B cell (primary cell): ENCODE data around the gene NT5DC4. TPM values are rescaled to one million over a fixed set of nuclear protein-coding genes. Genes with fewer than 3 reads are reported as not detected.

Source experiments
- ATAC-seq: fragments of 200-7000 bp; cut with Tn5 transposase; one replicate; pipeline ENCODE4 v1.10.0; 2021; ENCODE audit warnings: low read depth, mild to moderate bottlenecking, moderate number of reproducible peaks, moderate library complexity
- CTCF ChIA-PET: fragments of 350-600 bp; sonication (Branson Sonifier 250); formaldehyde crosslinking; loops from one replicate; lab custom pipeline; 2021; ENCODE audit warnings: antibody characterized with exemption, inconsistent platforms; lab: Charles Lee
- POLR2A ChIA-PET: fragments of 350-600 bp; sonication (Branson Sonifier 250); formaldehyde crosslinking; loops from one replicate; lab custom pipeline; 2021; ENCODE audit warnings: antibody characterized with exemption; lab: Charles Lee
- DNase-seq: peaks from one replicate; pipeline ENCODE4 v3.0.0; 2013
- H2AFZ ChIP-seq: 2 replicates; pipeline ENCODE4 v1.6.1; 2012; ENCODE audit warnings: mild to moderate bottlenecking, low read depth, low read length; ENCODE audit not compliant: insufficient read depth, poor library complexity, severe bottlenecking
- H3K27ac ChIP-seq, 2 donors: 1 replicate in 1 of 2; 2 replicates in 1 of 2; pipeline ENCODE4 v1.5.1; 2012 to 2013; ENCODE audit warnings: low read length in 2 of 2, mild to moderate bottlenecking in 2 of 2, moderate library complexity in 1 of 2
- H3K27me3 ChIP-seq, 4 experiments: fragments of 200-600 bp in 1 of 4; sonication (generic) in 1 of 4; replicated peaks in 1 of 4; 1 replicate in 2 of 4; 2 replicates in 2 of 4; pipeline versions ENCODE4 v1.6.1 to v1.7.0; 2013 to 2016; ENCODE audit warnings: low read length in 3 of 4, mild to moderate bottlenecking in 2 of 4, mixed read lengths in 1 of 4, moderate library complexity in 1 of 4; ENCODE audit not compliant: insufficient read depth in 4 of 4, control insufficient read depth in 3 of 4; ENCODE audit errors: control extremely low read depth in 1 of 4
- H3K36me3 ChIP-seq, 2 experiments: replicated peaks in 1 of 2; 1 replicate in 1 of 2; 2 replicates in 1 of 2; pipeline versions ENCODE4 v1.6.1 to v1.7.1; 2013; ENCODE audit warnings: low read length in 1 of 2; ENCODE audit not compliant: insufficient read depth in 2 of 2, control insufficient read depth in 1 of 2; ENCODE audit errors: control extremely low read depth in 1 of 2, extremely low read depth in 1 of 2
- H3K4me1 ChIP-seq, 2 donors: fragments of 200-600 bp in 1 of 2; sonication (generic) in 1 of 2; 1 replicate in 1 of 2; 2 replicates in 1 of 2; pipeline versions ENCODE4 v1.5.1 to v1.6.1; 2013 to 2017; ENCODE audit warnings: low read length in 2 of 2; ENCODE audit not compliant: control insufficient read depth in 2 of 2, insufficient read depth in 2 of 2
- H3K4me2 ChIP-seq: replicated peaks from 2 replicates; pipeline ENCODE3; 2012; ENCODE audit warnings: mild to moderate bottlenecking, low read depth, low read length; ENCODE audit not compliant: poor library complexity, severe bottlenecking
- H3K4me3 ChIP-seq, 5 experiments: fragments of 200-600 bp in 1 of 5; sonication (generic) in 1 of 5; 1 replicate in 3 of 5; 2 replicates in 2 of 5; pipeline versions ENCODE4 v1.5.1 to v1.7.0; 2011 to 2016; ENCODE audit warnings: low read length in 4 of 5, mild to moderate bottlenecking in 4 of 5, low read depth in 2 of 5, control low read depth in 1 of 5, moderate library complexity in 1 of 5; ENCODE audit not compliant: insufficient read depth in 1 of 5; ENCODE audit errors: control extremely low read depth in 1 of 5, extremely low read depth in 1 of 5
- H3K79me2 ChIP-seq: fragments of 200-600 bp; sonication (generic); one replicate; pipeline ENCODE4 v1.6.0; 2016; ENCODE audit warnings: low read length; ENCODE audit not compliant: control insufficient read depth, insufficient read depth
- H3K9ac ChIP-seq: fragments of 200-600 bp; sonication (generic); 2 replicates; pipeline ENCODE4 v1.6.1; 2017; ENCODE audit warnings: mild to moderate bottlenecking, low read length, moderate library complexity
- H3K9me3 ChIP-seq, 3 donors: one replicate each; pipeline versions ENCODE4 v1.6.1 to v1.7.1; 2013; ENCODE audit warnings: low read length in 2 of 3; ENCODE audit not compliant: control insufficient read depth in 2 of 3, insufficient read depth in 1 of 3; ENCODE audit errors: control extremely low read depth in 1 of 3
- H4K20me1 ChIP-seq: 2 replicates; pipeline ENCODE4 v1.6.0; 2012; ENCODE audit warnings: mild to moderate bottlenecking, low read length; ENCODE audit not compliant: insufficient read depth, control insufficient read depth, poor library complexity, severe bottlenecking
- H3K27ac Mint-ChIP-seq: one replicate; pipeline ENCODE4 v1.8.0; 2021; ENCODE audit warnings: mixed read lengths
- H3K27me3 Mint-ChIP-seq: one replicate; pipeline ENCODE4 v1.8.0; 2021; ENCODE audit warnings: mixed read lengths
- H3K4me1 Mint-ChIP-seq: one replicate; pipeline ENCODE4 v1.8.0; 2021; ENCODE audit warnings: mixed read lengths
- H3K4me3 Mint-ChIP-seq: one replicate; pipeline ENCODE4 v1.8.0; 2021; ENCODE audit warnings: mixed read lengths
- H3K9me3 Mint-ChIP-seq: one replicate; pipeline ENCODE4 v1.8.0; 2022; ENCODE audit warnings: mixed read lengths; ENCODE audit not compliant: insufficient read depth
- EZH2 ChIP-seq: IDR thresholded peaks from 2 replicates; pipeline ENCODE4 v1.6.1; 2012; ENCODE audit warnings: borderline replicate concordance, low read depth, mild to moderate bottlenecking, moderate library complexity, low read length; ENCODE audit not compliant: insufficient read depth, poor library complexity, severe bottlenecking
- WGBS: methylation state at CpG from one replicate; pipeline ENCODE4 v1.1.5; 2013; ENCODE audit warnings: missing lambda C conversion rate; ENCODE audit not compliant: insufficient coverage; 5-methylcytosine and 5-hydroxymethylcytosine counted together
- intact Hi-C: fragments of 100-400 bp; cut with micrococcal nuclease; formaldehyde crosslinking; loops from one replicate; pipeline ENCODE4 v1.10.0; 2022
- polyA plus RNA-seq: library from polyadenylated mRNA; depleted of rRNA; stranded (reverse); fragments of >200 nt; gene quantifications from 2 replicates; pipeline ENCODE4 v1.2.3, GENCODE V29; 2012
- total RNA-seq, 2 donors: library from RNA; stranded (reverse); fragments of 120-200 nt in 1 of 2; gene quantifications; 1 replicate in 1 of 2; 2 replicates in 1 of 2; pipeline versions ENCODE4 v1.2.3 to v1.2.4, GENCODE V29; 2013 to 2022
- TF ChIP-seq, protein P1 (sequence below): fragments of 200-600 bp; IDR thresholded peaks from one replicate; pipeline ENCODE4 v1.8.0; 2022; ENCODE audit warnings: antibody characterized with exemption, mild to moderate bottlenecking

Gene NT5DC4
- total and polyA plus RNA-seq, 2 donors (not counting 1 experiment from before 2014, with no cell fraction given) = 2.0 TPM; not detected in 1

DNA sequence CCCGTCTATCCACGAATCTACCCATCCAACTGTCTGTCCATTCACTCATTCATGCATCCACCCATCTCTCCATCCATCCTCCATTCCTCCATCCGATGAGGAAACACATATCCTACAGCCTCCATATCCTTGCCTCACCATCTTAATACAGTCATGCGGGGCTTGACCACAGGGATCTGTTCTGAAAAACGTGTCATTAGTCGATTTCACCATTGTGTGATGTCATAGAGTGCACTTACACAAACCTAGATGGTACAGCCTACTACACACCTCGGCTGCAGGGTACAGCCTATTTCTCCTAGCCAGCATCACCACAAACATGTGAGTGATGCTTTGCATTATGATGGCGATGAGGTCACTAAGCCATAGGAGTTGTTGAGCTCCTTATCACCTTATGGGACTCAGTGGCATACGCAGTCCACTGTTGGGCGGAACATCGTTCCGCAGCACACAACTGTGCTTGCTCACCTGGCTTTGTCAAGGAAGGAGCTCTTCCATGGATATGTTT lies 1.9 kb upstream of the NT5DC4 start:
- Mint-ChIP-seq H3K4me1 (no peaks in the 10 kb centered on the region), H3K27me3 (no peaks in the 10 kb centered on the region), H3K27ac (no peak overlapping the region), H3K4me3 (no peak overlapping the region), H3K9me3 (no peaks in the 10 kb centered on the region)
- WGBS = 100% methylated on average over 8 of the region's 12 CpGs
- DNase-seq (no peak), ATAC-seq (no peak)
- H3K9ac ChIP-seq = no peak overlapping the region
- H3K27me3 ChIP-seq = peaks cover 0 to 2% (median 0%) of the 10 kb centered on the region in 4 experiments
- no peak overlapping the region for H3K4me2 ChIP-seq
- H3K27ac ChIP-seq = no peak overlapping the region
- H3K4me1 ChIP-seq = peaks cover 0 to 4% of the 10 kb centered on the region in 2 donors
- no peaks in the 10 kb centered on the region for H4K20me1 ChIP-seq
- POLR2A ChIA-PET = interaction anchor here (0.8 kb wide), 1 partner anchor 77 kb away, joined by 8 read pairs; no protein-coding TSS in a partner anchor
- no peaks in the 10 kb centered on the region for H3K36me3 ChIP-seq
- intact Hi-C loops = no loop called here
- peaks cover 0 to 4% (median 0%) of the 10 kb centered on the region in 3 donors for H3K9me3 ChIP-seq
- H3K79me2 ChIP-seq = no peaks in the 10 kb centered on the region
- H2AFZ ChIP-seq = no peak overlapping the region
- CTCF ChIA-PET = interaction anchor here (1.2 to 19.8 kb wide), 2 partner anchors 8 to 89 kb away, joined by 9 to 496 read pairs; no protein-coding TSS in a partner anchor
- TF ChIP-seq EZH2 = no peak
- TF ChIP-seq, protein P1, sequence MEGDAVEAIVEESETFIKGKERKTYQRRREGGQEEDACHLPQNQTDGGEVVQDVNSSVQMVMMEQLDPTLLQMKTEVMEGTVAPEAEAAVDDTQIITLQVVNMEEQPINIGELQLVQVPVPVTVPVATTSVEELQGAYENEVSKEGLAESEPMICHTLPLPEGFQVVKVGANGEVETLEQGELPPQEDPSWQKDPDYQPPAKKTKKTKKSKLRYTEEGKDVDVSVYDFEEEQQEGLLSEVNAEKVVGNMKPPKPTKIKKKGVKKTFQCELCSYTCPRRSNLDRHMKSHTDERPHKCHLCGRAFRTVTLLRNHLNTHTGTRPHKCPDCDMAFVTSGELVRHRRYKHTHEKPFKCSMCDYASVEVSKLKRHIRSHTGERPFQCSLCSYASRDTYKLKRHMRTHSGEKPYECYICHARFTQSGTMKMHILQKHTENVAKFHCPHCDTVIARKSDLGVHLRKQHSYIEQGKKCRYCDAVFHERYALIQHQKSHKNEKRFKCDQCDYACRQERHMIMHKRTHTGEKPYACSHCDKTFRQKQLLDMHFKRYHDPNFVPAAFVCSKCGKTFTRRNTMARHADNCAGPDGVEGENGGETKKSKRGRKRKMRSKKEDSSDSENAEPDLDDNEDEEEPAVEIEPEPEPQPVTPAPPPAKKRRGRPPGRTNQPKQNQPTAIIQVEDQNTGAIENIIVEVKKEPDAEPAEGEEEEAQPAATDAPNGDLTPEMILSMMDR = no peak
- no peak overlapping the region for H3K4me3 ChIP-seq

DNA sequence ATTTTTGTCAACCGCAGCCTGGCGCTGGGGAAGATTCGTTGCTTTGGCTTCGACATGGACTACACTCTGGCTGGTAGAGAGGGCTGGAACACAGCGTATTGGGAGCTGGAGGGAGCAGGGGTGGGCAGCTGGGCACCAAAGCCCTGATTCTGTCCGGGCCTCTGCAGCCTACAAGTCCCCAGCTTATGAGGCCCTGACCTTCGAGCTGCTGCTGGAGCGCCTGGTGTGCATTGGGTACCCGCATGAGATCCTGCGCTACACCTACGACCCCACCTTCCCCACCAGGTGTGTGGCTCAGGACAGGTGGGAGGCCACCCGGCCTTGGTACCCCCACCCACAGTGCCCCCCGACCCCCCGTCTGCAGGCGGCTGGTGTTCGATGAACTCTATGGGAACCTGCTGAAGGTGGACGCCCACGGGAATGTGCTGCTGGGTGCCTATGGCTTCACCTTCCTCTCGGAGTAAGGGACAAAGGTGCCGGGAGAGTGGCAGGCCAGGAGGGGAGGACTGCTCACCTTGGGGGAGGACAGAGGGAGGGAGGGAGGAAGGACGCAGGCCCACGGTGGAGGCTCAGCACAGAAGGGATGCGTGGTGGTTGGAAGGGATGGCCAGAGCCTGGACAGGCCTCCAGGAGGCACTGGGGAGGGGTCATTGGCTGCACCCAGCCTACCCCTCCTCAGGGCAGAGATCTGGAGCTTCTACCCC lies 1.2 kb downstream of the NT5DC4 start:
- Mint-ChIP-seq H3K9me3 (no peaks in the 10 kb centered on the region), H3K27ac (no peak overlapping the region), H3K4me3 (no peak overlapping the region), H3K4me1 (peaks cover 17% of the 10 kb centered on the region), H3K27me3 (no peaks in the 10 kb centered on the region)
- Histone ChIP-seq H3K36me3 (no peaks in the 10 kb centered on the region), H3K4me2 (no peak overlapping the region), H3K9me3 (peaks cover 0 to 4% (median 0%) of the 10 kb centered on the region in 3 donors), H3K27me3 (no peaks in the 10 kb centered on the region), H3K9ac (no peak overlapping the region), H3K79me2 (no peaks in the 10 kb centered on the region), H3K4me1 (peaks cover 8 to 27% of the 10 kb centered on the region in 2 donors), H3K27ac (no peak overlapping the region), H4K20me1 (no peaks in the 10 kb centered on the region), H3K4me3 (no peak overlapping the region), H2AFZ (no peak overlapping the region)
- DNase-seq (no peak), ATAC-seq (no peak)
- ChIA-PET CTCF (interaction anchor here (1.0 to 19.8 kb wide), 4 partner anchors 15 to 121 kb away, joined by 3 to 496 read pairs (median 84); no protein-coding TSS in a partner anchor), POLR2A (no interaction called here)
- no peak for TF ChIP-seq EZH2
- TF ChIP-seq, protein P1 = no peak
- WGBS = 93% methylated on average over 21 of the region's 23 CpGs
- intact Hi-C loops = loop anchor here (10.0 kb wide), 1 partner anchor 667 kb away; the partner anchor contains the start of gene TMEM87B
